Pancreas (tissue), 10 donors: ENCODE results near the gene SBF2. TPM values are rescaled to one million over a fixed set of nuclear protein-coding genes. Genes with fewer than 3 reads are reported as not detected.
A peak's percentile ranks its signal among the peaks of the same experiment; 100 is the strongest.
"Not testable (repeated sequence)": the region's sequence is repeated elsewhere in the genome, so short reads cannot be mapped to it uniquely, and the experiment has no call there.

Experiments
- ATAC-seq, 4 donors: fragments of 200-7000 bp; cut with Tn5 transposase; one replicate each; pipeline versions ENCODE4 v1.8.0 to v1.9.1; 2020; ENCODE audit warnings: mild to moderate bottlenecking in 4 of 4, moderate library complexity in 4 of 4
- DNase-seq, 6 donors: peaks; one replicate each; pipeline ENCODE4 v3.0.0-alpha.2; 2020
- FAIRE-seq: peaks from 2 replicates; lab custom pipeline; 2012; peaks lifted over from hg19 to GRCh38; lab: Jason Lieb, UNC
- H3K27ac ChIP-seq, 4 donors: fragments of 200-600 bp; sonication (generic); 1 replicate in 3 of 4; 2 replicates in 1 of 4; pipeline versions ENCODE4 v1.5.0 to v1.8.0; 2020
- H3K27me3 ChIP-seq, 4 donors: fragments of 200-600 bp; one replicate each; pipeline ENCODE4 v1.8.0; 2021
- H3K36me3 ChIP-seq, 3 donors: fragments of 200-600 bp; sonication (generic) in 1 of 3; one replicate each; pipeline versions ENCODE4 v1.5.0 to v1.8.0; 2020 to 2021
- H3K4me1 ChIP-seq, 3 donors: fragments of 200-600 bp; one replicate each; pipeline ENCODE4 v1.8.0; 2021
- H3K4me3 ChIP-seq, 4 donors: fragments of 200-600 bp; sonication (generic) in 2 of 4; one replicate each; pipeline versions ENCODE4 v1.5.0 to v1.8.0; 2020 to 2021
- H3K9me3 ChIP-seq, 4 donors: fragments of 200-600 bp; one replicate each; pipeline ENCODE4 v1.8.0; 2021
- WGBS, 2 donors: extraction: QIAGEN DNeasy Blood & Tissue Kit; methylation state at CpG; one replicate each; pipeline ENCODE4 v1.1.7; 2013; 5-methylcytosine and 5-hydroxymethylcytosine counted together
- intact Hi-C, 3 donors: fragments of 100-400 bp; cut with DNase I; formaldehyde crosslinking; loops; one replicate each; pipeline versions ENCODE4 v1.11.1 to v1.14.2; 2022
- polyA plus RNA-seq, 2 donors: library from polyadenylated mRNA; stranded (reverse); fragments of 200-250 nt; gene quantifications; one replicate each; pipeline ENCODE4 v1.2.3, GENCODE V29; 2013
- total RNA-seq, 6 donors: library from RNA; stranded (reverse); fragmentation: NEBNext Ultra II Directional in 4 of 6; extraction: Animal tissue kit (Norgen Biotek cat#: 25700) in 4 of 6; gene quantifications; one replicate each; pipeline versions ENCODE4 v1.2.1 to v1.2.4, GENCODE V29; 2021 to 2023
- TF ChIP-seq, protein P1 (sequence below), 4 donors: fragments of 200-600 bp; sonication (generic) in 3 of 4; IDR thresholded peaks; one replicate each; pipeline versions ENCODE4 v1.5.0 to v1.8.0; 2021; ENCODE audit warnings: antibody characterized with exemption in 4 of 4
- donor health status: healthy with polysubstance abuse.
- donor health status: DM: no; HTN: no; CAD: no; lungs with moderate emphysema.
- donor health status: DM: no; HTN: no; CAD: no.
- donor health status: control.
- donor health status: control.
- donor health status: Bipolar disorder and iron deficiency.
- donor health status: DM: yes; HTN: yes; CAD: no.
- donor health status: DM: no; HTN: no; CAD: no.
- donor health status: DM: no; HTN: no; CAD: no.
- donor health status: DM: yes; HTN: yes; CAD: no.

SBF2 gene
- total and polyA plus RNA-seq, 8 donors: 4.6 to 21.8 (median 10.3) TPM

GRCh38 chr11:10144954-10145353, 149.1 kb downstream of the SBF2 start:
- Histone ChIP-seq H3K27me3 (no peaks in the 10 kb centered on the region), H3K4me1 (no peaks in the 10 kb centered on the region), H3K4me3 (no peak overlapping the region), H3K27ac (no peak overlapping the region), H3K9me3 (no peaks in the 10 kb centered on the region), H3K36me3 (no peaks in the 10 kb centered on the region)
- TF ChIP-seq, protein P1, sequence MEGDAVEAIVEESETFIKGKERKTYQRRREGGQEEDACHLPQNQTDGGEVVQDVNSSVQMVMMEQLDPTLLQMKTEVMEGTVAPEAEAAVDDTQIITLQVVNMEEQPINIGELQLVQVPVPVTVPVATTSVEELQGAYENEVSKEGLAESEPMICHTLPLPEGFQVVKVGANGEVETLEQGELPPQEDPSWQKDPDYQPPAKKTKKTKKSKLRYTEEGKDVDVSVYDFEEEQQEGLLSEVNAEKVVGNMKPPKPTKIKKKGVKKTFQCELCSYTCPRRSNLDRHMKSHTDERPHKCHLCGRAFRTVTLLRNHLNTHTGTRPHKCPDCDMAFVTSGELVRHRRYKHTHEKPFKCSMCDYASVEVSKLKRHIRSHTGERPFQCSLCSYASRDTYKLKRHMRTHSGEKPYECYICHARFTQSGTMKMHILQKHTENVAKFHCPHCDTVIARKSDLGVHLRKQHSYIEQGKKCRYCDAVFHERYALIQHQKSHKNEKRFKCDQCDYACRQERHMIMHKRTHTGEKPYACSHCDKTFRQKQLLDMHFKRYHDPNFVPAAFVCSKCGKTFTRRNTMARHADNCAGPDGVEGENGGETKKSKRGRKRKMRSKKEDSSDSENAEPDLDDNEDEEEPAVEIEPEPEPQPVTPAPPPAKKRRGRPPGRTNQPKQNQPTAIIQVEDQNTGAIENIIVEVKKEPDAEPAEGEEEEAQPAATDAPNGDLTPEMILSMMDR (IDR thresholded peaks at IDR 0.05): no peak
- DNase-seq (no peak), ATAC-seq (no peak), FAIRE-seq (no peak)
- WGBS, 2 donors: 90 to 93% methylated on average over 4 of the region's 4 CpGs
- intact Hi-C loops: no loop called here

GRCh38 chr11:10139656-10140055, 154.4 kb downstream of the SBF2 start:
- WGBS, 2 donors: 70 to 85% methylated on average over 2 of the region's 2 CpGs
- H3K36me3 ChIP-seq: no peaks in the 10 kb centered on the region
- ATAC-seq (peak in 1 of 4 donors; percentile 47), DNase-seq (no peak), FAIRE-seq (no peak)
- H3K4me1 ChIP-seq: no peaks in the 10 kb centered on the region
- H3K27me3 ChIP-seq: no peaks in the 10 kb centered on the region
- intact Hi-C loops: no loop called here
- H3K27ac ChIP-seq: no peak overlapping the region
- TF ChIP-seq, protein P1 (IDR thresholded peaks at IDR 0.05): no peak
- no peaks in the 10 kb centered on the region for H3K9me3 ChIP-seq
- H3K4me3 ChIP-seq: no peak overlapping the region

DNA sequence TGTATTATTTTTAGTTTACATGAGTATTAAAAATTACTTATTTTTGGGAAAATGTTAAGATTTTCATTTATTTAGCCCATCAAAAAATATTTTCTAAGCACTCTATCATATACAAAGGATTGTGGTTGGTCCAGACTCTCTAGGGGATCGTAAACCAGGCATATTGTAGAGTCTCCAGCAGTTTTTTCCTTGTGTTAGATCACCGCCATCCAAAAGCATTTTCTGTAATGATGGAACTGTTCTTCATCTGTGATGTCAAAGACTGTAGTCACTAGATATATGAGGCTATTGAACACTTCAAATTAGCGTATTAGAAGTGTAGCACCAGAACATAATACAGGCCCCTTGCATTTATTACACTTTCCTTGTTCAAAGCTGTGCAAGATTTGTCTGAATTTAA, 154.9 kb downstream of the SBF2 start:
- no peaks in the 10 kb centered on the region for H3K36me3 ChIP-seq
- FAIRE-seq: no peak
- no peak for DNase-seq

DNA sequence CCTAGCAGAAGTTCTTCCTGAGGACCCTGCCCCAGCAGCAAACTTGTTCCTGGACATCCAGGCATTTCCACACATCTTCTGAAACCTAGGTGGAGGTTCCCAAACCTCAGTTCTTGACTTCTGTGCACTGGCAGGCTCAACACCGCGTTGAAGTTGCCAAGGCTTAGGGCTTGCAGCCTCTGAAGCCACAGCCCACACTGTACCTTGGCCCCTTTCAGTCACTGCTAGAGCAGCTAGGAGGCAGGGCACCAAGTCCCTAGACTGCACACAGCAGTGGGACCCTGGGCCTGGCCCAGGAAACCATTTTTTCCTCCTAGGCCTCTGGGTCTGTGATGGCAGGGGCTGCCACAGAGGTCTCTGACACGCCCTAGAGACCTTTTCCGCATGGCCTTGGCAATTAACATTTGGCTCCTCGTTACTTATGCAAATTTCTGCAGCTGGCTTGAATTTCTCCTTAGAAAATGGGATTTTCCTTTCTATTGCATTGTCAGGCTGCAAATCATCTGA, 159.0 kb downstream of the SBF2 start:
- no peaks in the 10 kb centered on the region for H3K9me3 ChIP-seq
- H3K36me3 ChIP-seq: no peaks in the 10 kb centered on the region
- intact Hi-C loops: loop anchor here in 1 of 3 donors (5.0 kb wide), 1 partner anchor 513 kb away; no protein-coding TSS in a partner anchor
- H3K4me1 ChIP-seq: no peaks in the 10 kb centered on the region
- no peaks in the 10 kb centered on the region for H3K27me3 ChIP-seq
- TF ChIP-seq, protein P1 (IDR thresholded peaks at IDR 0.05): no peak
- DNase-seq: no peak
- ATAC-seq: no peak
- no peak for FAIRE-seq
- WGBS, 2 donors: 95 to 97% methylated on average over 5 of the region's 5 CpGs
- H3K4me3 ChIP-seq: no peak overlapping the region
- H3K27ac ChIP-seq: no peak overlapping the region

More for the DNA sequence above, 154.9 kb downstream of the SBF2 start:
- 97% methylated on average over 3 of the region's 3 CpGs for WGBS, 2 donors
- TF ChIP-seq, protein P1 (IDR thresholded peaks at IDR 0.05): no peak
- H3K27ac ChIP-seq: no peak overlapping the region
- ATAC-seq: no peak
- H3K9me3 ChIP-seq: no peaks in the 10 kb centered on the region
- intact Hi-C loops: no loop called here
- no peak overlapping the region for H3K4me3 ChIP-seq
- H3K27me3 ChIP-seq: no peaks in the 10 kb centered on the region
- H3K4me1 ChIP-seq: no peaks in the 10 kb centered on the region

DNA sequence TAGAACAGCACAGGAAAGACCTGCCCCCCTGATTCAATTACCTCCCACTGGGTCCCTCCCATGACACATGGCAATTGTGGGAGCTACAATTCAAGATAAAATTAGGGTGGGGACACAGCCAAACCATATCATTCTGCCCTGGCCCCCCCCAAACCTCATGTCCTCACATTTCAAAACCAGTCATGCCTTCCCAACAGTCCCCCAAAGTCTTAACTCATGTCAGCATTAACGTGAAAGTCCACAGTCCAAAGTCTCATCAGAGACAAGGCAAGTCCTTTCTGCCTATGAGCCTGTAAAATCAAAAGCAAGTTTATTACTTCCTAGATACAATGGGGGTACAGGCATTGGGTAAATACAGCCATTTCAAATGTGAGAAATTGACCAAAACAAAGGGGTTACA, 159.8 kb downstream of the SBF2 start:
- intact Hi-C loops: loop anchor here in 1 of 3 donors (5.0 kb wide), 1 partner anchor 512 kb away; no protein-coding TSS in a partner anchor
- H3K27me3 ChIP-seq, ATAC-seq, DNase-seq, H3K4me3 ChIP-seq, H3K9me3 ChIP-seq, H3K4me1 ChIP-seq, H3K36me3 ChIP-seq, H3K27ac ChIP-seq, FAIRE-seq: not testable (repeated sequence)
- WGBS, 2 donors: 88 to 95% methylated on average over 1 of the region's 1 CpG

GRCh38 chr11:10133251-10133650, 160.8 kb downstream of the SBF2 start:
- intact Hi-C loops: loop anchor here in 1 of 3 donors (5.0 kb wide), 1 partner anchor 511 kb away; no protein-coding TSS in a partner anchor
- H3K4me3 ChIP-seq, H3K36me3 ChIP-seq, ATAC-seq, H3K27ac ChIP-seq, H3K4me1 ChIP-seq, H3K9me3 ChIP-seq, FAIRE-seq, H3K27me3 ChIP-seq, DNase-seq: not testable (repeated sequence)
- 96 to 100% methylated on average over 7 to 23 of the region's 23 CpGs for WGBS, 2 donors
